Coronary artery (tissue), 2 donors: Measurements from ENCODE around the gene OR6C1.

ENCODE experiments used
- DNase-seq: peaks from one replicate; pipeline ENCODE4 v3.0.0-alpha.2; 2017; ENCODE audit warnings: low spot score
- H3K27ac ChIP-seq, 2 donors: fragments of 200-600 bp; sonication (generic); one replicate each; pipeline ENCODE4 v1.5.1; 2016 to 2019
- H3K4me3 ChIP-seq: fragments of 200-600 bp; sonication (generic); 2 replicates; pipeline ENCODE4 v1.5.1; 2016; ENCODE audit warnings: mild to moderate bottlenecking, moderate library complexity
- TF ChIP-seq, protein P1 (sequence below): fragments of 200-600 bp; sonication (generic); IDR thresholded peaks from one replicate; pipeline ENCODE4 v1.5.1; 2019; ENCODE audit warnings: antibody characterized with exemption

The OR6C1 gene

GRCh38 chr12:55362675-55363074 lies 48.5 kb downstream of the OR6C1 start, which contains the start of gene OR6C75:
Gene OR6C75, plus strand, starts transcription at chr12:55362975. Its CDS starts 2,136 bp downstream, at chr12:55365111.
- Histone ChIP-seq H3K4me3 (no peak within 1 kb of the TSS), H3K27ac (no peak within 1 kb of the TSS)
- TF ChIP-seq, protein P1, sequence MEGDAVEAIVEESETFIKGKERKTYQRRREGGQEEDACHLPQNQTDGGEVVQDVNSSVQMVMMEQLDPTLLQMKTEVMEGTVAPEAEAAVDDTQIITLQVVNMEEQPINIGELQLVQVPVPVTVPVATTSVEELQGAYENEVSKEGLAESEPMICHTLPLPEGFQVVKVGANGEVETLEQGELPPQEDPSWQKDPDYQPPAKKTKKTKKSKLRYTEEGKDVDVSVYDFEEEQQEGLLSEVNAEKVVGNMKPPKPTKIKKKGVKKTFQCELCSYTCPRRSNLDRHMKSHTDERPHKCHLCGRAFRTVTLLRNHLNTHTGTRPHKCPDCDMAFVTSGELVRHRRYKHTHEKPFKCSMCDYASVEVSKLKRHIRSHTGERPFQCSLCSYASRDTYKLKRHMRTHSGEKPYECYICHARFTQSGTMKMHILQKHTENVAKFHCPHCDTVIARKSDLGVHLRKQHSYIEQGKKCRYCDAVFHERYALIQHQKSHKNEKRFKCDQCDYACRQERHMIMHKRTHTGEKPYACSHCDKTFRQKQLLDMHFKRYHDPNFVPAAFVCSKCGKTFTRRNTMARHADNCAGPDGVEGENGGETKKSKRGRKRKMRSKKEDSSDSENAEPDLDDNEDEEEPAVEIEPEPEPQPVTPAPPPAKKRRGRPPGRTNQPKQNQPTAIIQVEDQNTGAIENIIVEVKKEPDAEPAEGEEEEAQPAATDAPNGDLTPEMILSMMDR = no peak
- no peak for DNase-seq

GRCh38 chr12:55365086-55365485 lies 50.9 kb downstream of the OR6C1 start:
- Histone ChIP-seq H3K27ac (no peak overlapping the region), H3K4me3 (no peak overlapping the region)
- DNase-seq = no peak
- TF ChIP-seq, protein P1 = no peak
